ENCODE measurements around the gene PARD3B. TPM values are rescaled to one million over a fixed set of nuclear protein-coding genes. Genes with fewer than 3 reads are reported as not detected.

PARD3B gene
- total RNA-seq, 1 donor from 2014 or later, result 23.8 TPM

DNA sequence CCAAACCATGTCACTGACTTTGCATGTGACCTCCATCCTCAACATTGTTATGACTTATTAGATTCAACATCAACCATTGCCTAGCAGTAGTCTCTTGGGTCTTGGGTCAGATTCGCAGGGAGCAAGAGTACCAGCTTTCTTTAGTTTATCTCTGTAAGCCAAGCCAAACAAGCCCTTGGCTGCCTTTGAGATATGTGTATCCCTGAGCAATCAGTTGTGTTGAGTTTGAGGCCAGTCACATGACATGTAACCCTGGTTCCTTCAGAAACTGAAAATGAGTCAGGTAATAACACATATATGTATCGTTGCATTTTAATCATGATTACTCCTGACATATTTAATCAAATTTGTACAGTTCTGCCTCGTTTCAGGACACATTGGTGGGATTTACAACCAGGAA, 173.3 kb downstream of the PARD3B start:
- no peak for ATAC-seq
- TF ChIP-seq, protein P1, sequence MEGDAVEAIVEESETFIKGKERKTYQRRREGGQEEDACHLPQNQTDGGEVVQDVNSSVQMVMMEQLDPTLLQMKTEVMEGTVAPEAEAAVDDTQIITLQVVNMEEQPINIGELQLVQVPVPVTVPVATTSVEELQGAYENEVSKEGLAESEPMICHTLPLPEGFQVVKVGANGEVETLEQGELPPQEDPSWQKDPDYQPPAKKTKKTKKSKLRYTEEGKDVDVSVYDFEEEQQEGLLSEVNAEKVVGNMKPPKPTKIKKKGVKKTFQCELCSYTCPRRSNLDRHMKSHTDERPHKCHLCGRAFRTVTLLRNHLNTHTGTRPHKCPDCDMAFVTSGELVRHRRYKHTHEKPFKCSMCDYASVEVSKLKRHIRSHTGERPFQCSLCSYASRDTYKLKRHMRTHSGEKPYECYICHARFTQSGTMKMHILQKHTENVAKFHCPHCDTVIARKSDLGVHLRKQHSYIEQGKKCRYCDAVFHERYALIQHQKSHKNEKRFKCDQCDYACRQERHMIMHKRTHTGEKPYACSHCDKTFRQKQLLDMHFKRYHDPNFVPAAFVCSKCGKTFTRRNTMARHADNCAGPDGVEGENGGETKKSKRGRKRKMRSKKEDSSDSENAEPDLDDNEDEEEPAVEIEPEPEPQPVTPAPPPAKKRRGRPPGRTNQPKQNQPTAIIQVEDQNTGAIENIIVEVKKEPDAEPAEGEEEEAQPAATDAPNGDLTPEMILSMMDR (IDR thresholded peaks at IDR 0.05), result no peak

DNA sequence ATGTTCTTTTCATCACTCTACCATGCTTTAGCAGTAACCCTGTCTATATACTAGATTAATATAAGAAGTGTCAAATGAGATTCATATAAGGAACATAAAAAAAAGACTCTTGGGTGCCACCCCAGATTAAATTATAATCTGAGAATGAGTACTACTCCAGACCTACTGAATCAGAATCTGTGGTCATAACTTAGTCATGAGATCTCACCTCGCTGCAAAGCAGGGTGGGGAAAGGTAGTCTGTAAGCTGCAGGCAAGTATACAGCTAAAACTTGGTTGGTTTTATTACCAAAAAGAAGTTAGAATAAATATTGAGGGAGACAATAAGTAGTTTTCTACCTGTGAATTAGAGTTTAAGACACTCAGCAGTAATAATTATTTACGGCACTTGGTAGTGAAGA, 175.6 kb downstream of the PARD3B start:
- intact Hi-C loops (cut with DNase I), result no loop called here
- DNase-seq, result no peak
- no peaks in the 10 kb centered on the region for H3K27me3 ChIP-seq (ENCODE audit: low read depth)
- TF ChIP-seq, protein P1 (IDR thresholded peaks at IDR 0.05), result no peak
- no peak for ATAC-seq
- H3K4me3 ChIP-seq, result no peak overlapping the region
- no peaks in the 10 kb centered on the region for H3K9me3 ChIP-seq
- H3K36me3 ChIP-seq, result no peaks in the 10 kb centered on the region
- no peaks in the 10 kb centered on the region for H3K4me1 ChIP-seq
- H3K27ac ChIP-seq, result no peak overlapping the region

More for the DNA sequence above, 173.3 kb downstream of the PARD3B start:
- Histone ChIP-seq H3K4me1 (no peaks in the 10 kb centered on the region), H3K36me3 (no peaks in the 10 kb centered on the region), H3K9me3 (no peaks in the 10 kb centered on the region), H3K4me3 (no peak overlapping the region), H3K27ac (no peak overlapping the region), H3K27me3 (ENCODE audit: low read depth) (no peaks in the 10 kb centered on the region)
- intact Hi-C loops (cut with DNase I), result no loop called here
- DNase-seq, result no peak

DNA sequence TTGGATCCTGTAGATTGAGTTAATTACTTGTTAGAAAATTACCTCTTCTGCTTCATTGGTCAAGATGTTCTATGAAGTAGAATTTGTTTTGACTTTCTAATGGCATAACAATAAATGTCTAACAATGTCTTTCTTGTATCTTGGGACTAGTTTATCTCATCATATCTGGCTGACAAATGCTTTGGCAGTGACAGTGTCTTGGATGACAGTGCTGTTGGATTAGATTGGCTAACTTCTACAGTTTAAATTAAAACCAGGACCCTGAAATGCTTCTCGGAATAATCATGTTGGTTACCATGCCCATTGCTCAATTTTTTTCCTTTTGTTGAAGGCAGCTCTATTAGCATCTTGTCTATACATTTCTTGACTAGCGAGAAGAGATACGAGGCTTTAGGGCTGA, 176.9 kb downstream of the PARD3B start:
- Histone ChIP-seq H3K9me3 (no peaks in the 10 kb centered on the region), H3K27me3 (ENCODE audit: low read depth) (no peaks in the 10 kb centered on the region), H3K27ac (no peak overlapping the region), H3K4me3 (no peak overlapping the region), H3K36me3 (no peaks in the 10 kb centered on the region), H3K4me1 (no peaks in the 10 kb centered on the region)
- DNase-seq, result no peak
- ATAC-seq, result no peak
- TF ChIP-seq, protein P1 (IDR thresholded peaks at IDR 0.05), result no peak
- intact Hi-C loops (cut with DNase I), result no loop called here

DNA sequence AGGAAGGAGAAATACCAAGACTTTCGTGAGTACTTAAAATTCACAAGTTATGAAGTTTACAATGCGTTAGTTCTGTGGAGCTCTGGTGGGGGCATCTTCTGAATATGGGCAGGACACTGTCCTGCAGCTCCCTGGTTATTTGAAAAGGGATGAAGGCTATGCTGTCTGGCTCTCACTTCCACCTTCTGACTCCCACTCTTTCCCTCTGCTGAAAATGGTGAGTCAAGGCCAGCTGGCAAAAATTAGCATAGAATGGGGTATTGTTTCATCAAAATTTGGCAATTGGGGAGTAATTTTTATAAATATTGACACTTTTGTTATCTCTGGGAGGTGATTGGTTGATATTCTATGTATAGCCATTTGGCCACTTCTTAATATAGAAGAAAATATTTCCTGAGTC, 177.4 kb downstream of the PARD3B start:
- H3K27me3 ChIP-seq (ENCODE audit: low read depth), result no peaks in the 10 kb centered on the region
- H3K9me3 ChIP-seq, result no peaks in the 10 kb centered on the region
- no peak overlapping the region for H3K4me3 ChIP-seq
- ATAC-seq (no peak), DNase-seq (no peak)
- no peak overlapping the region for H3K27ac ChIP-seq
- TF ChIP-seq, protein P1 (IDR thresholded peaks at IDR 0.05), result no peak
- intact Hi-C loops (cut with DNase I), result no loop called here
- H3K36me3 ChIP-seq, result no peaks in the 10 kb centered on the region
- no peaks in the 10 kb centered on the region for H3K4me1 ChIP-seq

DNA sequence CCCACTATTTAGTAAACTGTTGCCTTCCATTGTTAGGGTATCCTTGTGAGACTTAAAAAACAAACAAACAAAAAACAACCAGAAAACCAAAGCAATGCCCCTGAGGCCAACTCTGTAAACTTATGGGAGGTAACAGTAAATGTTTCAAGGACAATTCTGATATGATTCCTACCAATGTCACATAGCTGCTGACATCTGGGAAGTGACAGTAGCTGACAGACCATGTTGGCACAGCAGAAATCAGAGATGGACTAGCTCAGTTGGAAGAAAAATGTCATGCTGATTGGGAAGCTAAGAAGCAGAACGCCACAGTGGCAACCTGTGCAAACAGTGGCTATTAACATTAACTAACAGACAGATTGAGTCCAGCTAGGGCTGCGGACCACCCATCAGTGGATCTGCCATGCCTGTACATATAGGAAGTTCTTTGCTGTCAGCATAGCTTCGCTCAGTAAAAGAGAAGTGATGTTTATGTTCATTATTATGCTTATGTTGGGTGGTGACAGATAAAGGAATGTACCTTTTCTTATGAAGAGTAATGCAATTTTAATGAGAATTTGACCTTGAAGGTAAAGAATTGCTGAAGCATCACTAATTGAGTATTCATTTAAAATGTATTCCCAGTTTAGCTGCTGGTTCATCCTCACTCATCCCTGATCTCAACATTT, 180.6 kb downstream of the PARD3B start:
- Histone ChIP-seq H3K9me3 (no peaks in the 10 kb centered on the region), H3K4me1 (no peaks in the 10 kb centered on the region), H3K36me3 (no peaks in the 10 kb centered on the region), H3K27me3 (ENCODE audit: low read depth) (no peaks in the 10 kb centered on the region), H3K27ac (no peak overlapping the region), H3K4me3 (no peak overlapping the region)
- TF ChIP-seq, protein P1 (IDR thresholded peaks at IDR 0.05), result no peak
- ATAC-seq, result no peak
- DNase-seq, result no peak
- intact Hi-C loops (cut with DNase I), result no loop called here

Measured in lower lobe of right lung (tissue), 2 donors.